Epithelial cell of prostate (primary cell): ENCODE results near the gene DLGAP1.

Source experiments
- DNase-seq: peaks from one replicate; pipeline ENCODE4 v3.0.0-alpha.2; 2011; ENCODE audit warnings: low read depth, low spot score
- H3K27ac ChIP-seq: fragments of 450-650 bp; 2 replicates; pipeline ENCODE4 v1.5.1; 2017; ENCODE audit warnings: mild to moderate bottlenecking

Gene DLGAP1

DNA sequence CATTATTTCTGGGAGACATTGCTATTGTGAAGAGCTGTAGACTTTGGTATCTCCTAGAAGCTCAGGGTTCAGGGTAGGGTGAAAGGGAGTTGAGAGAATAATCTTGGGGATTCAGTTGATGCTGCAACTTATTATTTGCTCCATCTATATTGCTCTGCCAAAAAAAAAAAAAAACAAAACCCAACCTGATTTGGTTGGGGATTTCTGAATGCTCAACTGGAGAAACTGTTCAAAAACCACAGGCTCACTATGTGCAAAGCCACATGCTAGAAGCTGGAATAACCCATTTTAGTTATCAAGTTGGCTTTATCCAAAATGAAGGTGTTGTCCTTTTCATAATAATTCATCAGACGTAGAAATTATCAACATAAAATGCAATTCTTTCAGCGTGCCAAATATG is 696.0 kb downstream of the DLGAP1 start:
- no peak for DNase-seq
- no peak overlapping the region for H3K27ac ChIP-seq

DNA sequence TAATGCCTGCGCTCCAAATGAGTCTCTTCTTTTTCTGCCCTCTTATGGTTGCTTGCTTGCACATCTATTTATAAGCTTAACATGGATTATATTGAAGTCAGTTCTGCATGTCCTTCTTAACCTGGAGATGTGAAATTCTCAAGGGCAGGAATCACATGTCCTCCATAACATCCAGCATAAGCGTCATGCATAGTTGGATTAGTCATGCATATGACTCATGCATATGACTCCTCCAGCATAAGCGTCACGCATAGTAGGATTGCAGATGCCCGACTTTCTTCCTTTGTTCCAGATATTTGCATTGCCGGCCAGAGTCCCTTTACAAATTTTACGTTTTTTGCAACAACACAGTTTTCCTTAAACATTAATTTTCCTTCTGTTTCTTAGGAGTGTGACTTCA is 696.6 kb downstream of the DLGAP1 start:
- no peak for DNase-seq
- no peak overlapping the region for H3K27ac ChIP-seq

DNA sequence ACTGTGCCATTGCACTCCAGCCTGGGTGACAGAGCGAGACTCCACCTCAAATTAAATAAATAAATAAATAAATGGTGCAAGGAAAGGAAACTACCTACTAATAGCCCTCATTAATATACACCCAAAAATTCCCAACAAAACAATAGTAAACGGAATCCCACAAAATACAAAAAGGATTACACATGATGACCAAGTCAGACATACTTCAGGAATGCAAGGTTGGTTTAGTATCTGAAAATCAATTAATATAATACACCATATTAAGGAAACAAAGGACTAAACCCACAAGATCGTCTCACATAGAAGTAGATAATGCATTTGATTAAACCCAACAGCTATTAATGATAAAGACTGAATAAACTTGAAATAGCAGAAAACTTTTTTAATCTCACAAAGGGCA is 697.7 kb downstream of the DLGAP1 start:
- H3K27ac ChIP-seq, result no peak overlapping the region
- no peak for DNase-seq

DNA sequence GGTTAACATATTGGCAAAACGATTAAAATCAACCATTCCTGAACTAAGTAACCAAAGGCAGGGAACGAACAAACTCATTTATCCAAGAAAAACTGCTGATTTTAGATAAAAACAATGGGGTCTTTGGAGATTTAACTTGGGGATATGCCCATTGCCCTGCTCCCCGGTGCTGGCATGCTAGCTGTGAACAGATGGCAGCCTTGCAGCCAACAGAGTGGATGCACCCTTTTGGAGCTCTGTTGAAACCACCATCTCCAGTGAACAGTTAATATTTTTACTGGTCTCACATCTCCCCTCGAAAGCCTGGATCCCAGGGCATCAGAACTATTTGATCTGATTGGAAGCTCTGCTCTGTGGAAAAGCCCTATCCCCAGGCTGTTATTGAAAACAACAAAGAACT is 702.0 kb downstream of the DLGAP1 start:
- DNase-seq, result no peak
- no peak overlapping the region for H3K27ac ChIP-seq

DNA sequence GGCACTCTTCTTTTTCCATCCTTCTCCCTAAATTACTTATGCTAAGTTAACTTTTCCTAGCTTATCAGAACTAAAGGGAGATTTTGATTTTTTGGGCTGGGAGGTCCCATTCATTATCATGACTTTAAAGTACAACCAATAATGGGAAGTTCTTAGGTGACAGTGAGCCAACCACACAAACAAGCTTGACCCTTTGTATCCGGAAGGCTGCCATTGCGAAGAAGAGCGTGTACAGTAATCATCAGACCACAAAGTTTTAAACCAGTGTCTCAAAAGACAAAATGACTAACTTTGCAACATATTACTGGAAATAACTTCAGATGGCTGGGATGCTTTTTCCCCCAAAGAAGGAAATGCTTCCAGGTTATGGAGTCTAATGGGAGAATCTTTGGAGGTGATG is 707.0 kb downstream of the DLGAP1 start:
- no peak for DNase-seq
- no peak overlapping the region for H3K27ac ChIP-seq

GRCh38 chr18:3747176-3747973 is 707.7 kb downstream of the DLGAP1 start:
- no peak for DNase-seq
- no peak overlapping the region for H3K27ac ChIP-seq

GRCh38 chr18:3742541-3742940 is 712.6 kb downstream of the DLGAP1 start:
- no peak overlapping the region for H3K27ac ChIP-seq

GRCh38 chr18:3741333-3741732 is 713.8 kb downstream of the DLGAP1 start:
- DNase-seq, result no peak
- no peak overlapping the region for H3K27ac ChIP-seq

More at GRCh38 chr18:3742541-3742940, 712.6 kb downstream of the DLGAP1 start:
- DNase-seq, result no peak

DNA sequence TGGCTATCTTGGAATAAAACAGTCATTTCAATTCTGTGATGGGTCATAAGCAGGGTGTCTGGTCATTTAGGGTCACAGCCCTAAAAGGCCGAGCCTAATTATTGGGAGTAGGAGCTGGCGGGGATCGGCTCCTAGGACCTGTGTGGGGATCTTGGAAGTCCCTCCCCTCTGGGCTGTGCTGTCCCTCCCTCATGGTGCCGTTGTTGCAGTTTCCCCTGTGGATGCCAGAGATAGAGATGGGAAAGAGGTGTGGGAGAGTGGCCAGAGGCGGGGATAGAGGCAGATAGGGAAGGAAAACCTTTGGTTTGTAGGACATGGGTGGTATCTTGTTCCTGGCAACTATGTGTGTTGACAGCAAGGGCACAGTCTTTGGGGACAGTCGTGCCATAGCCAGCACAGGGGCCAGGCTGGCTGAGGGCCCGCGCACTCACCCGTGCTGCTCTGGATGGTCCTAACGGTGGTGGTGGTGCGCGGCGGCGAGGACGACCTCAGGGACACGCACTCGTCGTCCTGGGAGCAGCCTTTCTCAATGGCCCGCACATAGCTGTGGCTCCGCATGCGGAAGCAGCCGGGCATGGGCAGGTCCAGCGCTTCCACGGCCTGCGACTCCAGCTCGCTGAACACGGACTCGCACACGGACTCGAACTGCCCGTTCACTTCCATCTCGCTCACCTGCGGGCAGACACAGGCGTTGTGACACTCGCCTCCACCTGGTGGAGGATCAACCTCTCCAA is 726.2 kb downstream of the DLGAP1 start:
- no peak overlapping the region for H3K27ac ChIP-seq
- no peak for DNase-seq

DNA sequence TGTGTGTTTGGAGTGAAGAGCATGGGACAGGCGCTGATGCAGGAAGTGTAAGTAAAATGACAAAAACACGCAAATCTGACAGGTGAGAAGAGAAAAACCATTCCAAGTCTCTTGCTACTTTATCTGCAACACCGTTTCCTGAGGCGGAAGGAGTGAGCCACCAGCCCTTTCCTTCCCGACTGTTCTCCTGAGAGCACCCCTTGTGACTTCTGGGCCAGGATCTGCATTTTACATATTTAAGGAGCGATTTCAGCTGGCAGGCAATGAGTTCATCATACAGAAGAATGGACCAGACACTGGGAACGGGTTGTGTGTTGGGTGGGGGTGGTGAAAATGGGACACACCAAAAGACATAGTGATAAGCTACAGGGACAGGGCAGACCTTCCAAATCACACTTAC is 727.8 kb downstream of the DLGAP1 start:
- no peak for DNase-seq
- H3K27ac ChIP-seq, result no peak overlapping the region

GRCh38 chr18:3726238-3726951 is 728.7 kb downstream of the DLGAP1 start:
- no peak for DNase-seq
- no peak overlapping the region for H3K27ac ChIP-seq

- no peak overlapping the region for H3K27ac ChIP-seq
- no peak for DNase-seq
Measured at GRCh38 chr18:3725115-3725514, 730.0 kb downstream of the DLGAP1 start.

DNA sequence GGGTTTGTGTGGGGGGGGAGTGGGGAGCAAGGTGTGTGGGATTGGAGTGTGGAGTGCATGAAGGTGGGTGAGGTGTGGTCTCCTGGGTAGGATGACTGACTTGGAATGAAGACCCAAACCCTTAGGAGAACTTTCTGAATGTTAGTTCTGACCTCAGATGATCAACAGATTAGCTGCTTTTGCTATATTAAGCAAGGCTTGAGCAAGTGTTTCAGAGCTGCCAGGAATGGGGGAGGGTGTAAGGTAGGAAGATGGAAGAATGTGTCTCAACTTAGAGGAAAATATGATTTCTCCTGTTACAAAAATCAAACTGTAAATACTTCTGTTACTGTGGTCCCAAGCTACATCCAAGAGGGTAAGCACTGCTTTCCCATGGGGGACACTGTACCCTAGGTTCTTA is 731.6 kb downstream of the DLGAP1 start:
- H3K27ac ChIP-seq, result no peak overlapping the region

GRCh38 chr18:3722649-3723433 is 732.3 kb downstream of the DLGAP1 start:
- H3K27ac ChIP-seq, result no peak overlapping the region
- no peak for DNase-seq

More for the DNA sequence above, 731.6 kb downstream of the DLGAP1 start:
- no peak for DNase-seq

- no peak overlapping the region for H3K27ac ChIP-seq
- DNase-seq, result no peak
Measured at GRCh38 chr18:3721771-3722648, 733.1 kb downstream of the DLGAP1 start.

GRCh38 chr18:3720818-3721545 is 734.1 kb downstream of the DLGAP1 start:
- H3K27ac ChIP-seq, result no peak overlapping the region

GRCh38 chr18:3720159-3720558 is 734.9 kb downstream of the DLGAP1 start:
- no peak overlapping the region for H3K27ac ChIP-seq
- no peak for DNase-seq

More at GRCh38 chr18:3720818-3721545, 734.1 kb downstream of the DLGAP1 start:
- no peak for DNase-seq

GRCh38 chr18:3717376-3718025 is 737.6 kb downstream of the DLGAP1 start:
- H3K27ac ChIP-seq, result no peak overlapping the region
- DNase-seq, result no peak
